ENCODE data around the gene ACACB.

DNA sequence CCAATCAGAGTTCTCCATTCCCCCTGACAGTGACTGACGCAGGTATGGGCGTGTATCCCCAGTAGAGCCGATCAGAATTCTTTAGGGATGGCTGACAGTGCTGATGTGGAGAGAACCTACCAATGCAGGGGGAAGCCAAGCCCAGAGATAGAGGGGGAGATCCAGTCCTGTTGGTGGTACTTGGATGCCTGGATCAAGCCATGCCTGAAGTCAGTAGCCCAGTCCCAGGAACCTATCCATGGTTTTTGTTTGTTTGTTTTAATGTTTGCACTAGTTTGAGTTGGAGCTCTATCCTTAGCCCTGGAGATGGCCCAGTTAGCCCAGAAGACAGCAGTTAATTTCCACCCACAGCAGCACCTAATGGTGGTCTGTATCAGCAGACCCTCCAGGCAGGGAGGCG is 152.5 kb downstream of the ACACB start:
- no peak for TF ChIP-seq CTCF (conservative IDR thresholded peaks at IDR 0.05 in 1 of 2, IDR thresholded peaks at IDR 0.05 in 1 of 2; ENCODE audit: extremely low read depth in 1 of 2, insufficient read depth in 1 of 2, low read depth in 1 of 2, low read length in 2 of 2)
- TF ChIP-seq EZH2 (IDR thresholded peaks at IDR 0.05; ENCODE audit: borderline replicate concordance, low read length): no peak
